ENCODE measurements around the gene NOTO.

Gene NOTO

DNA sequence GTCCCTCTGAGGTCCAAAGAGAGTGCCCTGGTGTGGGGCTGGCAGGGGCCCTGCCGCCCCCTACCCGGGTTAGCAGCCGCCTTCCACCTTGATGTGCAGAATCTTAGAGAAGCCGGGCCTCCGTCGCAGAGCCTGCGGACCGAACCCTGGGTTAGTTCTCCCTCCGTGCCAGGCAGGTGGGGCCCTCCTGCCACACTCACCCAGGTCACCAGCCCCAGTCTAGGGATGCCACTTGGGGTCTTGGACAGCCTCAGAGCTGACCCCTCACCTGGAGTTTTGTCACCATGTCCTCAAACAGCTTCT, 56.5 kb downstream of the NOTO start:
- DNase-seq = no peak

DNA sequence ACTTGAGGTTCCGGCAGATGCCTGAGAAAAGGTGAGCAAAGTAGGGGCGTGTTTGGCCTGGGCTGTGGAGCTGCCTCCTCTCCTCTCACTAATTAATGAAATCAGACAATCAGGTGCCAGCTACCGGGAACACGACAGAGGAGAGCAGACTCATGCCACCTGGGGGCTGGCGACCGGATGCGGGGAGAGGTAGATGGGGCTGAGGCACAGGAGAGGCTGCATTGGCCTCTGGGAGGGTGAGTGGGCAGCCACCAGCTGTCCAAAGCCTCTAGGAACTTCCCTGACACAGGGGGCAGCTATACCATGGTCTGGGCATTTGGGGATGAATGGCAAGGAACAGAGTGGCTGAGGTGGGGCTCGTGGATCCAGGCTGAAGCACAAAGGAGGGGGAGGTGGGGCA, 56.9 kb downstream of the NOTO start:
- no peak for DNase-seq

DNA sequence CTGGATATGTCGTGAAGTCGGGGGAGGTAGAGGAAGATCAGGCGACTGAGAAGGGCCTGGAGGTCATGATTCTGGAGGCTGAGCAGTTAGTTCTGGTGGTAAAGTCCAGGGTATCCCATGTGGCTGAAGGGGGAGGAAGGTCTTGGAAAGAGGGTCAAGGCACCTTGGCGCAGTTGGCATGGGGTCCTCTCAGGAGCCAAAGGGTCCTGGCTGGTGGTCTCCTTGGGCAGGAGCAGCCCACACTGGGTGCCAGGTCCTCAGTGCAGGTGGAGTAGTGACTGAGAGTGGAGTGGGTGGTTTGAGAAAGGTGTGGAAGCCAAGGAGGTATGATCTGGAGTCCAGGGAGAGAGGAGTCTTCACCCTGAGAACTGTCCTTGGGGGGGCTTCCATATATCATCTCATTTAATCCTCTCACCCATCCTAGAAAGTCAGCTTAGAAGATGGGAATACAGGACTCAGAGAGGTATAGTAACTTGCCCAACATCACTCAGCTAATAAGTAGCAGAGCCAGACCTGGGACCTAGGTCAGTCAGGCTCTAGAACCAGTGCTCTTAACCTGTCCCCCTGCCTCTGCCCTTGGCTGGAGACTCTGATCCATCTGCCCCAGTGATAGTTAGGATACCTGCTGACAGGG, 57.4 kb downstream of the NOTO start:
- DNase-seq = no peak

DNA sequence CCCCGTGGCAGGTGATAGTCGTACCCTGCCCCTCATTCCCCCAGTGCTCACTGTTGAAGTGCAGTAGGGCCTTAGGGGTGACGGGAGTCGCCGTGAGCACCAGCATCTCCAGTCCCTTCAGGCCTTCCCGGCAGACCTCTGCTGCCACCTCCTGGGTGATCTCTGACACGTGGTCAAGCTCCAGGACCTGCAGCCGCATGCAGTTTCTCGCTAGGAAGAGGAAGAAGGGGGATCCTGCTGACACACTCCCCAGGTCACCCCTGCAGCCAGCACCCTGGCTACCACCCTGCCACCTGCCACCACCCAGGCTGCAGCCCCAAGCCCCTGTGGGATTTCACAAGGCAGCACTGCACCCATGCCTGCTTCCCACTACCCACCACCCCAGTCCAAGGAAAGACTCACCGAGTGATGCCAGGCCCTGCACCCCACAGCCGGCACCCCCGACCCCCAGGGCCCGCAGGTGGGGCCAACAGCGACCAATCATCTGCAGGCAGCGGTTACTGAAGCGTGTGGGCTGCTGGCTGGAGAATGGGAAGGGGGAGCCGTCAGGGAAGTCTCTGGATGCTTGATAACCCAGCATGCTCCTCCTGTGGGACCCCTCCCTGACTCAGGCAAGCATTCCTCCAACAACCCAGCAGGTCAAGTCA, 58.1 kb downstream of the NOTO start:
- DNase-seq = no peak
